ENCODE measurements around the gene GABRB1. TPM values are rescaled to one million over a fixed set of nuclear protein-coding genes. Genes with fewer than 3 reads are reported as not detected.

The GABRB1 gene
- 0.98 and 0.99 TPM in 2 replicates for total RNA-seq

DNA sequence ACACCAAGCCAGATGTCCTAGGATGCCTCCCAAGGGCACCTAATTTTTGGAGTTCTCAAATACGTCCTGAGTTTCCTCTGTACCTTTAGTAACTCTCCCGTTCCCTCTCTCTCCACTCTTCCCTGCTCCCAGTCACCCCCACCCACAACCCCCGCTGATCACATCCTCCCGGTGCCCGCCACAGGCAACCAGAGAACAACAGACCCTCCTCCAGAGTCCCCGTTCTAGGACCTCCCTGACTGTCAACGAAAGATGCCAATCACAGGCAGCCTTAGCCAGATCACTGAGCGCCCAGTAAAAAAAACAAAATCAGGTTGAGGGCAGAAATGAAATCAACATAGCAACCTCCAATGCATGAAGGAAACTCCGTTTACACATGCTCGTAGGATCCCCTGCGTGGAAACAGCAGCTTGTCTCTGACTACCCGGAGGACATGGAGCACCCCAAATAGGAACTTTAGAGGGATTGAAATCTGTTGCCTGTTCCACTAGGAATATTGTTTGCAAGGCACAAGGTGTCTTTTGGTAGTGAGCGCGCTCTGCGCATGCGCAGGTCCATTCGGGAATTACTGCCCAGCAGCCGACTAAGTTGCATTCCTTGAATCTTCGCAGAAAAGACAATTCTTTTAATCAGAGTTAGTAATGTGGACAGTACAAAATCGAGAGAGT is at the start of gene GABRB1:
Gene GABRB1 (plus strand): TSS at position 557 of the 668 bp plus-strand sequence.

DNA sequence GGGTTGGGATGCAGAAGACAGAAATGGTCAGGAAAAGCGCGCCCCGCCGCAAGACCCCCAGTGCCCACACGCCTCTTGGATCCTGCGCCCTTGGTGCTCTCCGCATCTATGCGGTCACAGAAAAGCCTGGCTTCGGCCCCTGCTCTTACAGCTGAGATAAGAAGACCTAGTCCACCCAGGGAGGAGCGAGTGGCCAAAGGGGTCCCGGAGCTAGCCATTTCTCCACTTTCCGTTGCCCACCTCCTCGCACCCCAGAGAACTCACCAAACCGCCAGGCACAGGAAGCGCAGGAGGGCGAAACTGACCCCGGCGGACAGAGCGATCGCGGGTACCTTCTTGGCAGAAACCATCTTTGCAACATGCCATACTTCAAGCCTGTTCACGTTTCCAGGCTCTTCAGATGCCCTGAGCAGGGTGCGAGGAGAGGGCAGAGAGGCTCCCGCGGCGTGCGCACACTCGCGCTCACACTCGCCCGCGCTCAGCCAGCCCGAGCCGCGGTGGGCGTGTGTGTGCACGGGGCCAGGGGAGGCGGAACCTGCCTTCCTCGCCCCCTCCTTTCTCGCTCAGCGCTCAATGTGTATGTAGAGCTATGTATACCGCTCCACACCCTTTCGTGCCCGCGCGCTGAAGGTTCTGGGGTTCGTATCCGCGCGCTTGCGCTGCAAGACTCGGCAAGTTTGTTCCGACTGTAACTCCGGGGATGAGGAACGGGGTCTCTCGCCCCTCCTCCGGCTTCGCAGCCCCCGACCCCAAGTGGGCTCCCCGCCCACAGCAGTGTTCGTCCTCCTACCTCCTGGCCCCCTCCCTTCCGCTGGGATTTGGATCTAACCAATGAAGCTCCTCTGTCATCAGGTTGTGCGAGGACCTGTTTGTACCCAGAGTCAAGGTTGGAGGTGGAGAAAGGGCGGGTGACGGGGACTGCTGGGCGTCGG is 38.0 kb upstream of the GABRB1 start, which contains the start of gene GABRA4:
Gene GABRA4 (minus strand): TSS at position 507 of the 932 bp plus-strand sequence. CDS start 157 bp downstream, at position 350.

DNA sequence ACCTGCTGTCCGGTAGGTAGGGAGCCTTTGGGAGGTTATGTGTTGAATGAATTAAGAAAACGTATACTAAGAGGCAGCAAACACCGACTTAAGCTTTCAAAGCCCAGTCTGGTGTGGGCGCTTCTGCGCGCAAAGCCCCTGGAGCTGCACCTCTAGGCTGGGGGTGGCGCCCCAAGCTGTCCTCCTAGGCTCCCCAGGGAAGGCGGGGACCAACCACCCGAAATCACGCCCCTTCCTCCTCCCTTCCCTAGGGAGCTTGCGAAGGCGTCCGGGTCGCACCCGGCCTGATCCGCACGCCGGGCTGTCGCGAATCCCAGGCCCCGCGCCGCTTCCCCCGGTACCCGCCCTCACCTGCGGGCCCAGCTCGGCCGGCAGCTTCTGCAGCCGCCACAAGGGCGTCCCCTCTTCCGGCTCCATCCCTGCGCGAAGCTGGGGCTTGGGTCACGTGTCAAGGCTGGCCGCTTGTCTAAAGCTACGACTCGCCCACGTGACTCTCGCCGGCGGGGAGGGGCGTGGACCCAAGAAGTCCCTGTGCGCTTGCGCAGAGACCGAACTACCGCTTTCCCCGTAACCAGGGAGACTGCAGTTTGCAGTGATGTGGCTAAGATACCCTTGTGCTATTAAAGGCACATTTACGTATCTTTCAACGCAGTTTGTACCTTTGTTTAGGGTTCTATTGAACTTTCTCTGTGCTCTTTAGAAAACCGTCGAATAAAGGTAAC is 432.0 kb downstream of the GABRB1 start, which contains the start of gene COMMD8:
Gene COMMD8 (minus strand): TSS at position 468 of the 722 bp plus-strand sequence. CDS start 51 bp downstream, at position 417.

Other genes starting within 250 kb of the GABRB1 start
- gene COX7B2, start 122.3 kb upstream of the GABRB1 start, total RNA-seq, result not detected in 2 replicates
- under 0.01 TPM in 1 of 2 replicates, not detected in the other for gene GABRA4, start 38.0 kb upstream of the GABRB1 start, total RNA-seq